Stimulated activated naive CD4-positive, alpha-beta T cell treated with Interleukin-2 at 50 U/mL for 16 hours (primary cell): ENCODE results near the gene TMCC1.
"Not testable (repeated sequence)": the region's sequence is repeated elsewhere in the genome, so short reads cannot be mapped to it uniquely, and the experiment has no call there.

Source experiments
- DNase-seq: peaks from one replicate; lab custom pipeline; 2025; lab: John Stamatoyannopoulos, UW

TMCC1 gene

DNA sequence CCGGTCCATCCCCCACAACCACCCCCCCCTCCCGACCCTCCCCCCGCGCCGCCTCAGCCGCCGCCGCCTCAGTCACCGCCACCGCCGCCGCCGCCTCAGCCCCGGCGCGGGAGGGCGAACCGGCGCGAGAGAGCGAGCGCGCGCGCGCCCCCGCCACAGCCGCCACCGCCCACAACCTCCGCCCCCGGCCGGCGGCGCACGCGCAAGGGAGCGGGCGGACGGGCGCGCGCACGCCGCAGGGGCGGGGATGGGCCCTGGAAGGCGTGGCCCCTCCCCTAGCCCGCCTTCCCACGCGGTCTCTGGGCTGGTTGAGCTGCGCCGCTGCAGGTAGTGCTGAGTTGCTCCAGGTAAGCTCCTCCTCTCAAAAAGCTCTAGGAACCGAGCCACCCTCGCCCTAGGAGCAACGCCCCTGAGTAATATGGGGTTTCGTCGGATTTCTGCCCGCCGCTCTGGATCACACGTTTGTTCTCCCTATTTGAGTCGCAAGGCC lies at the start of gene TMCC1:
Gene TMCC1 (minus strand): TSS at position 131 of the 490 bp plus-strand sequence.
- DNase-seq: peak; percentile 84

DNA sequence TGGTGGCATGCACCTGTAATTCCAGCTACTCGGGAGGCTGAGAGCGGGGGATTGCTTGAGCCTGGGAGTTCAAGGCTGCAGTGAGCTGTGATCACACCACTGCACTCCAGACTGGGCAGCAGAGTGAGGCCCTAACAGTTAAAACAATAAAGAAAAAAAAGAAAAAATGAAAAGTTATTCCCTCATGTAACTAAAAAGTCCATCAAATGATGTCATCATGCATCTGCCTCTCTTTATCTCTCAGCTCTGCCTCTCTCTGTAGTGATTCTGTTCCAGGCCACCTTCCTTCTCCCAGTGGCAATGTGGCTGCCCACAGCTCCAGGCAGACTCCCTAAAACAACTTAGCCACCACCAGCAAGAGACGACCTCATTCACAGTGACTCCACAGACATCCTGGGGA lies 49.5 kb upstream of the TMCC1 start:
- DNase-seq: no peak

DNA sequence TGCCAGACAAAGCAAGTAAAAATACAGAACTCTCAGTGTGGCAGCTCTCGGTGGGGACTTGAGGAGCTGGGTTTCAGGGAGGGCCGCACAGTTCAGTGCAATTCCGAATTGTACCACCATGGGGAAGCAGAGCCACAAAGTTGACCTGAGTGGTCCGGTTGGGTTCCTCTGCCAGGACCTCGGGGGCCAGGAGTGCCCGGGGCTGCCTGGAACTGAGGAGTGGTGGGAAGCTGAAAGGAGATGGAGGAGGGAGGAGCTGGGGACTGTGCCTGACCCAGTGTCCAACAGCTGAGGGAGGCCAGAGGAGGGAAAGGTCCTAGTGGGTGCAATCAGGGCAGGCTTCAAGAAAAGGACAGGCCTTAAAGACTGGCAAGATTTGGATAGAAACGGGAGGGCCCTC lies 48.8 kb upstream of the TMCC1 start:
- no peak for DNase-seq

DNA sequence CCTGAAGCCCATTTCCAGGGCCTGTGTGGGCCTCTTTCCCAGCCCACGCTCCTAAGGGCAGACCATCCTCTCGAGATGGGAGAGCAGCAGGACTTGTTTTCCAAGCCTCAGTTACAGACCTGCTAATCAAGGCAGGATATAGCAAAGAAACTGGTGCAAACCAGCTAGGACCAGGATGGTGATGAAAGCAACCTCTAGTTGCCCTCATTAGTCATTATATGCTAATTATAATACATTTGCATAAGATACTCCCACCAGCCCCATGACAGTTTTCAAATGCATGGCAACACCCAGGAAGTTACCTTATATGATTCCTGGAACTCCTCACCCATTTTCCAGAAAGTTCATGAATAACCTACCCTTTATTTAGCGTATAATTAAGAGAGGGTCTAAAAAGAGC lies 46.6 kb upstream of the TMCC1 start:
- DNase-seq: no peak

DNA sequence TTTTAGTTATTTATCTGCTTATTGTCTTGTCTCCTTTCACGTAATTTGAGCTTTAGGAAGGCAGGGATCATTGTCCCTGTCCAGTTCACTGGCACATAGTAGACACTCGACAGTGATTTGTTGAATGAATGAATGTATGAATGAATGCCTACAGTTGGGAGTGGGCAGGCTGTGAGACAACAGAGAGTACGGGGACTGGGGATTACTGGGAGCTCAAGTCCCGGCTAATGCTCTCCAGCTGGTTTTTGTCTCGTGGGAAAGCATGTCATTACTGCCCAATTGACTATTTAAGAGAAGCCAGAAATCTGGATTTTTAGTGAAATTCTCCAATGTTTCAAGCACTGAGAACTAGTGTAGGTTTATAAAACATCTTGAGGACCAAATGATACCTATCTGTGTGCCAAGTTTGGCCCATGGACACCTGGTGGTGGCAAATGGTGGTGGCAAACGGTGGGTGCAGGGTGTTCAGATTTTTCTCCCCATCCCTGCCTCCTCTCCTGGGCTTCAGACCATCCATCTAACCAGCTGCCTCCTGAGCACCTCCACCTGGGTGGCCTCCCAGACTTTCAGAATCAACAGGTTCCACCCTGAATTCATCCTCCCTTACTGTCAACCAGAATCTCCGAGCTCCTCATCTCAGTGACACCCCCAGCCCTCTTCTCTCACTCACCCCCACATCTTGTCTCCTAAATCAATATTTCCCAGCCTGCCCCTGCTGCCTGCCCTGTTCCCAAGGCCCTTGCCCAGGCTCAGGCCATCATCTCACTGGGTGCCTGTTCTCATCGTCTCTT lies 44.8 kb upstream of the TMCC1 start:
- DNase-seq: no peak

DNA sequence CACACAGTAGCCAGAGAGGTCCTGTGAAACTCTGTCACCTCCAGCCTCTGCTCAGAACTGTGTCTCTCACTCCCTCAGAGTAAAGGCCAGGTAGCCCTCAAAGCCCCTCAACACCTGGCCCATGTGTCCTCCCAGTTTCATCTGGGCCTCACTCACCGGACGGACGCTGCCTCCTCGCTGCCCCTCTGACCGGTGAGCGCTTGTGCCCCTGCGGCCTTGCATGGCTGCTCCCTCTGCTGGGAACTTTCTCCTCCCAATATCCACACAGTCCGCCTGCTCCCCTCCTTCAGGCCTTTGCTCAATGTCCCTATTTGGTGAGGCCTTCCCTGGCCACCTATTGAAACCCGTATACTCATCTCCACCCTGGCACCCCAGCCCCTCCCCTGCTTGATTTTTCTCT lies 44.2 kb upstream of the TMCC1 start:
- no peak for DNase-seq

DNA sequence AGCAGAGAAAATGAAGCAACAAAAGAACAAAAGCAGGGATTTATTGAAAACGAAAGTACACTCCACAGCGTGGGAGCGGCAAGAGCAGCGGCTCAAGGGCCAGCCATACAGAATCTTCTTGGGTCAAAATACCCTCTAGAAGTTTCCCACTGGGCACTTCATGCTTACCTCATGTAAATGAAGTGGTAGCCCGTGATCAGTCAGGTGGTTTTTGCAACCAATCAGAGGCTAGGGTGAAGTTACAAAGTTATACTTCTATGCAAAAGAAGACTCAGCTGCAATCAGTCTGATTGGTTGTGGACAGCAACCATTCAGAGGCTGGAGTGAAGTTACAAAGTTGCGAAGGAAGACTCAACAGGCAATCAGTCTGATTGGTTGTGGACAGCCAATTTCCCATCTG lies 43.2 kb upstream of the TMCC1 start:
- DNase-seq: no peak

DNA sequence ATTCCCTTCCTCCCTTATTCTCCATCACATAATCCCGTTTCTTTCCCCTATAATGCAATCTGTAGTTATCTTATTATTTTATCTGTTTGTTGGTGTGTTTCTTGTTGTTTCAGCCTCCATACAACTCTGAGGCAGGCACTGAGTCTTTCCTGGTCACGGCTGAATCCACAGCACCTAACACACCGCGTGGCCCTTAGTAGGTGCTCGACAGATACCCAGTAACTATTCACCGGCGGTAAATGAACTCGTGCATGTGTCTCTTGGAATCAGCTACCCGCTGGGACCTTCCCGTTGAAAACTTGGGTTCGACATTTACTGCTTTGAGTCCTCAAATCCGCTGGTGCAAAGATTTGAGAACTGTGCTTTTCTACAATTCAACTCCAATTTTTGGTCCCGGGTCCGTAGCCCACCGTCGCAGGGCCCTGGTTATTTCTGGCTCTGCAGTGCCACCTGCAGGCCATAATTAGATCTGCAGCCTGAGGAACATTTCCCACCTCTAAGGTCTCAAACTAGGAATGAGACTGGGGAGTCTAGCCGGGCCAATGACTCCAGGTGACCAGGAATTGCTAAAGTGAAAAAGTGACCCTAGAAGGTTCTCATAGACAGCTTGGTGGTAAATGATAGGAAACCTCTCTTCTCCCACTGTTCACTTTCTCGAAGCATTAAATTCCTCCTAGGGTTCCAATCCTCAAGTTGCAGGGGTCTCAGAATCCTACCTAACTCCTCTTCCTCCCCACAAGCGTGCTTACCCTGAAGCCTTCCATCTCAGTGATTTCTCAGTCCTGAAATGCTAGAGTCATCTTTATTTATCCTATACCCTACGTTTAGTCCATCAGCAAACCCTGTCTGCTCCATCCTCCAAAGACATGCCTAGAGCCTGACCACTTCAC lies 41.0 kb upstream of the TMCC1 start:
- no peak for DNase-seq

DNA sequence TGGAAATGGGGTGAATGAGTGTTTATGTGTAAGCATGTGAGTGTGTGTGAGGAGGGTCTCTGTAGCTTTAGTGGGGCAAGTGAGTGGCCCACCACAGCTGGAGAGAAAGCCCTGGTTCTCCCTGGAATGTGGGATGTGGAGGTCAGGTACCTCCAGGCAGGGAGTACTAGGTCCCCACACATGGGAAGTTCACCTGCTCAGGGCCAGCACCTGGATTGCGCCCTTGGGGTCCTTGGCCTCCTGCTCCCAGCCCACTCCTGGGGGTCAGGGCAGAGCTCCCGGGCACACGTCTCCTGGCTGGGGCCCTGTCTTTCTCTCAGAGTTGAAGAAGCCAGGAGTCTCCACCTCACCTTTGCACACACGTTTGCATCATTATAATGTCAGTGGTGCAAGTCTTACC lies 40.0 kb upstream of the TMCC1 start:
- DNase-seq: no peak

DNA sequence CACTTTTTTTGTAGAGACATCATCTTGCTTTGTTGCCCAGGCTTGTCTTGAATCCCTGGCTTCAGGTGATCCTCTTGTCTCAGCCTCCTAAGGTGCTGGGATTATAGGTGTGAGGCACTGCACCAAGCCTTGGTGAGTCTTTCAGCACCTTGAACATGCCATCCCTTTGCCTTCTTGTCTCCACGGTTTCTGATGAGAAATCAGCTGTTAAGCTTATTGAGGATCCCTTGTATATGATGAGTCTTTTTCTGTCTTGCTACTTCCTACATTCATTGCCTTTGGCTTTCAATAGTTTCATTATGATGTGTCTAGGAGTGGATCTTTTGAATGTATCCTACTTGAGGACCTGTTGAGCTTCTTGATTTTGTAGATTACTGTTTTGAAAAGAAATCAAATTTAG lies 35.9 kb upstream of the TMCC1 start:
- no peak for DNase-seq

DNA sequence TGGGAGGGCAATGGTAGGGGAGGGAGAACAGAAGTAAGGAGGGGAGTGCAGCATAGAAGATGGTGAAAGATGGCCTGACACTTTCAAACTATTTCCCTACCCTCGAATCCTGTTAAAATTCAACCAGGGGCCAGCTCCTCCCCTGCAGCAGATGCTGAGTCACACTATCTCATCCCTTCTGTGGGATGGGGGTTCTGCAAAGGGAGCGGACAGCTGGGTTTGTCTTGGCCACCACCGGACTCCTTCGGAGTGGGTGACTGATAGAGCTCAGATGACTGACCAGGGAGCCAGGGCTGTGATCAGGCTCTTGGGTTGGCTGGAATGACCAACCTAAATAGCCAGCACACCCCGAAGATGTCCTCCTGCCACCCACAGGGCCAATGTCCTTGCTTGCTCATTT lies 33.6 kb upstream of the TMCC1 start:
- no peak for DNase-seq

DNA sequence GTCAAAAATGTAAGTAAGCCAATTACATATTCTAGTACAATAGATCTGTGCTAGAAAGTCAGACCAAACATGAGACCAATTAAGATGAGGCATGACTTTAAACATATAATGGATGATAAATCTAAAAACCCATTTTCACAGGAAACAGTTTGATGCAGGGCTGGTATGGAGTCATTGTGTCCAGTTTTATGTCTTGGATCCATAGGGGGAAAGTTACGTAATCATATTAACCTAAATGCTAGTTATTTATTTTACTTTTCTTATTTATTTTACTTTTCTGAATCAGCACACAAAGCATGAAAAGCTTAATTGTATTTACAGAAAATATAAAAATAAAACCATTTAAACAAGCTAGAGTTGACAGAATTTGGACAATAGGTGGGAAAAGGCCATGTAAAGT lies 26.3 kb upstream of the TMCC1 start:
- no peak for DNase-seq

DNA sequence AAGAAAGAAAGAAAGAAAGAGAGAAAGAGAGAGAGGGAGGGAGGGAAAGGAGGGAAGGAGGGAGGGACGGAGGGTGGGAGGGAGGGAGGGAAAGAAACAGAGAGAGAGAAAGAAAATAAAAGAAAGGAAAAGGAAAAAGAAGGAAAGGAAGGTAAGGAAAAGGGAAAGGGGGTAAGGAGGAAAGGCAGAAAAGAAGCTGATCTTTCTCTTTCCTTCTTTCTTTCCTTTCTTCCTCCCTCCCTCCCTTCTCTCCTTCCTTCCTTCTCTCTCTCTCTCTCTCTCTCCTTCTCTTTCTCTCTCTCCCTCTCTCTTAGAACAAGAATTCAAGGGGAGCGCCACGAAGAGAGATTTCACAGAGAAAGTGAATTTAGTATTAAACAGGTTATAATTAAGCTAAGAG lies 25.8 kb upstream of the TMCC1 start:
- DNase-seq: no peak

DNA sequence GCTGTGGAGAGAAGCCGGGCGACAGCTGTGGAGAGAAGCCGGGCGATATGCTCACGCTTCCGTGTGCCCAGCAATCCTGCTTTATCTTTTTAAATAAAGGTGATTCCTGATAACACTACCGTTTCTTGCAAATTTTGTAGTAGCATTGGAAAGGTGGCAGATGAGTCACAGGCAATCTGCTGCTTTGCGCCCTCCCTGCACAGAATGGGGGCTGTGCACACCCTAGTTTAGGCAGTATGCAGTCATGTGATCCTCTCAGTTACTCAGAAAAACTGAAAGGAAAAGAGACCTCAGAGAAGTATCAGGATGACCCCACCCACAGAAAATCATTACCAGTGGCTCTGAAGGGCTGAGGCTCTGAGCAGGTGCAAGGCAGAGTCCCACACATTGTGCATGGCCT lies 24.9 kb upstream of the TMCC1 start:
- no peak for DNase-seq

DNA sequence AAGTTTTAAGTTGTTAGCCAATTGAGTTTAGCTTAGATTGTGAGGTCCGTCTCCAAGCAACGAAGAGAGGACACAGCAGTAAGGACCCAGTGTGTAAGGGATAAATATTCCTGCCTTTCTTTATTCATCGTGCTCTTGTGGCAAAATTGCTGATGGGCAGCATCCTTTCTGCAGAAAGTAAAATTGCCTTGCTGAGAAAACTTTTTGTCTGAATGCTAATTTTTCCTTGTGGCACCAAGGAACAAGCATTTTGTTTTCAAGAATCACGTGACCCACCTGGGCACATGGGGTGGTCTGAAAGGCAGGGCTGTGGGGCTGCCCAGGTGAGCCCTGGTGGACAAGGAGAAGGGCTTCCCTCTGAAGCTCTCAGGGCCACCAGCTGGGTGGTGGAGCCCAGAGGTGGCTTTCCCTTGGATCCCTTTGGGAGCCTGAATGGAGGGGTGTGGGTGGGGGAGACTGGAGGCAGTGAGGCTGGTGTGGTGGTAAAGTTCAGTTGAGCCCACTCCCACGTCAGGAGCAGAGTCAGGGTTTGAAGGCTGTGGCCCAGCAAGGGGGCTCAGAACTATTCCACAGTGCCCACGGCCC lies 24.0 kb upstream of the TMCC1 start:
- no peak for DNase-seq

DNA sequence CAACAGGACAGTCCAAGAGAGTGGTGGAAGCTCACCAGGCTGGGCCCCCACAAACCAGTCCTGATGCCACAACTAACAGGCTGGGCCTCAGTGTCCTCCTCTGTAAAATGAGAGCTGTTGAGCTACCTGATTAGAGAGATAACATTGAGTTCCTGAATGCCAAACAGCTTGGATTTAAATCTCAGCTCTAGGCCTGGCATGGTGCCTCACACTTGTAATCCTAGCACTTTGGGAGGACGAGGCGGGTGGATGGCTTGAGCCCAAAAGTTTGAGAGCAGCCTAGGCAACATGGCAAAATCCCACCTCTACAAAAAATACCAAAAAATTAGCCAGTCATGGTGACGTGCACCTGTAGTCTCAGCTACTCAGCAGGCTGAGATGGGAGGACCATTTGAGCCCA lies 20.1 kb upstream of the TMCC1 start:
- DNase-seq: no peak

DNA sequence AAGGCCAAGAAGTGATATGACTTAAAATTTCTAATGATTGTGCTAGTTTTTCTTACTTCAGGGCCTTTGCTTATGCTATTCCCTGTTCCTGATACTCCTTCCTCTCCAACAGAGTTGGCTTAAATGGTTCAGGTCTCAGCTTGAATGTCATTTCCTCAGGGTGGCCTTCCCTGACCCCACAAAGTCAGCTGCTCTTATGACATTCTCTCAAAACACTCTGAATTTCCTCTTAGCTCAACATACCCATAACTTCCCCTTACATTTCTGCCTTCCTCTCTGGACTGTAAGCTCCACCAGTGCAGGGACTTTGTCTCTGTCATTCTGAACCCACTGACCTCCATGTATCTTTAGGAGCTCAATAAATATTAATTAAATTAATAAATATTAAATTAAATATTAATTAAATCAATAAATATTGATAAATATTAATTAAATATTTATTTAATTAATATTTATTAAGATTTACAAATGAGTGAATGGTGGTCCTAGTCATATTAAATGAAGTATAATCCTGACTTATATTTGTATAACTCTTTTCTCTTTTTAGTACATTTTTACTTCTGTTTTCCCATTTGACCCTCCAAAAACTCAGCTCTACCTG lies 17.9 kb upstream of the TMCC1 start:
- no peak for DNase-seq

DNA sequence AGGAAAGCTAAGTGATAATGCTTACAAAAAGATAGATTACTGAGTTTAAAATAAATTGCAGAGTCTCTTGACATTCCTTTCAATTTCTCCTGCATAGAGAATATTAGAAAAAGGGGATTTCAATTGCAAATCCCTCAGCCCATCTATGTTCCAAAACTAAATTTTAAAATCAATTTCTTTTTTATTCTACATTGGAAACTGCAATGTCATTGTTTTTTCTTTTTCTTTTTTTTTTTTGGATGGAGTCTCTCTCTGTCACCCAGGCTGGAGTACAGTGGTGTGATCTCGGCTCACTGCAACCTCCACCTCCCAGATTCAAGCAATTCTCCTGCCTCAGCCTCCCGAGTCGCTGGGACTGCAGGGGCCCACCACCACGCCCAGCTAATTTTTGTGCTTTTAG lies 15.7 kb upstream of the TMCC1 start:
- not testable (repeated sequence) for DNase-seq

DNA sequence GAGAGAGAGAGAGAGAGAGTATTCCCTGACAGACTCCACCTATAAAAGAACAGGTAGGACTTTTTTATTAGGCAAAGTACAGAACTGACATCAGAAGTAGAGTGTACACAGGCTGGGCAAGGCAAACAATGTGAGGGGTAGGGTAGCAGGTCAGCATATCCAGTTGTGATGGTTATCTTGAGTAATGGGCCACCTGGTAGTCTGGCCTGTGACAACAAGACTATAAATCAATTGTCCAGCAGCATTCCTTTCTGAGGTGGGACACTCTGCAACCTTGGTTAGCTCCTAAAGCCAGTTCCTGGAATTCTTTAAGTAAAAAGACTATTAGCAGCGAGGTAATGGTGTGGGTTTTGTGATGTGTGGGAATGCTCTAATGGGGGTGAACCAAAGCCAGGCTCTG lies 14.9 kb upstream of the TMCC1 start:
- DNase-seq: no peak

DNA sequence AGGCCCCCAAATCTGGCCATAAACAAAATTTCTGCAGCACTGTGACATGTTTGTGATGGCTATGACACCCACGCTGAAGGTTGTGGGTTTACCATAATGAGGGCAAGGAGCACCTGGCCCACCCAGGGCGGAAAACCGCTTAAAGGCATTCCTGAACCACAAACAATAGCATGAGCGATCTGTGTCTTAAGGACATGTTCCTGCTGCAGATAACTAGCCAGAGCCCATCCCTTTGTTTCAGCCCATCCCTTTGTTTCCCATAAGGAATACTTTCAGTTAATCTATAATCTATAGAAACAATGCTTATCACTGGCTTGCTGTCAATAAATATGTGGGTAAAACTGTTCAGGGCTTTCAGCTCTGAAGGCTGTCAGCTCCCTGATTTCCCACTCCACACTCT lies 7.8 kb upstream of the TMCC1 start:
- not testable (repeated sequence) for DNase-seq

DNA sequence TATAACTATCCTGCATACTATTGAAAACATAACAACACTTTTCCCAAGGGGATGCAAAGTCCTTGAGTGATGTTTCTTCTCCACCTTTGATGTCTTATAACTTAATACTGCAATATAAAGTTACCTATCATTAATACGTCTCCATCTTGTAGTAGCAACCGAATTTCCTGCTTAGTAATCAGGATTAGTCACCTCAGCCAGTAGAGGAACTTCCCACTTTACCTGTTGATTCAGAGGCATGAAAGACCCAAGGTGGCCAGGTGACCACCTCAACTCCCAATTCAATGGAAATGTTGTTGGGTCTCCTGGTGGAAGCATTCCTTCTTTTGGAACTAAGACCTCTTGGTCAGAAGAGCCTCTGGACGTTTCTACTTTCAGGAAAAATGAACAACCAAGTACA lies 3.5 kb upstream of the TMCC1 start:
- DNase-seq: no peak

DNA sequence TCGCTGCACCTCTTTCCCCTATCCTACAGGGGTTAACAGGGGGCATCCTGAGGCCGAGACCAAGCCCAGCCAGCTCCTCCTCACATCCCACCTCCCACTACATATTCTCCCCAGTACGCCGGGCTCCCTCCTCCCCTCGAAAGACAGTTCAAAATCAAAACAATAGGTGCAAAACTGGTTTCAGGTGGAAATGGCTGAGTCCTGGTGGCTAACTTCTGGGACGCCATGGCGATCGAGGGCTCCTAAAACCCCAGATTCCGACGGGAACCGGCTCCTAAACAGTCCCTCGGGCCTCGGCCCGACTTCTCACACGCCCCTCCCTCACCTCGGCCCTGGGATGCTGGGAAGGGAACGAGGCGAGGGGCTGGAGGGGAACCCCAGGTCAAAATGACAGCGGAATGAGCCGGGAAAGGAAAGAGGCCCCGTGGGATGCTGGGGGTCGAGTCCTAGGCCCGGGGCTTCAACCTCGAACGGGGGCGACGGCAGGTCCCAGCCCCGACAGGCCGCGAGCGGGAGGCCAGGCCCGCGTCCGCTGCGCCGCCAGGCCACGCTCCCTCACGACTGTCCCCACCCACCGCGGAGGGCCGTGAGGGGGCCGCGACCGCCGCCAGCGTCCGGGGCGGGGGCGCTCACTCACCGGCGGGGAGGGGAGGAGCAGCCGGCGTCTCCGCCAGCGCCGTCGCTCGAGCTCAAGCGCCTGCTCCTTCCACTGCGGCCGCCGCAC lies 492 bp downstream of the TMCC1 start:
- peak; percentile 84 for DNase-seq
